Mesendoderm (in vitro differentiated cells): ENCODE results near the gene ZNRF1.
A peak's percentile ranks its signal among the peaks of the same experiment; 100 is the strongest.

ENCODE experiments used
- DNase-seq: peaks from one replicate; pipeline ENCODE4 v3.0.0; 2013
- H2AK5ac ChIP-seq: 2 replicates; pipeline ENCODE4 v1.6.1; 2013; ENCODE audit warnings: low read length, inconsistent platforms
- H2BK120ac ChIP-seq: 2 replicates; pipeline ENCODE4 v1.6.1; 2013; ENCODE audit warnings: low read depth, mild to moderate bottlenecking, low read length, moderate library complexity, mixed read lengths
- H2BK15ac ChIP-seq: replicated peaks from 2 replicates; pipeline ENCODE4 v1.6.1; 2013; ENCODE audit warnings: low read depth, mild to moderate bottlenecking, moderate library complexity
- H2BK5ac ChIP-seq: 2 replicates; pipeline ENCODE4 v1.6.1; 2013; ENCODE audit warnings: low read length, inconsistent platforms
- H3K18ac ChIP-seq: 2 replicates; pipeline ENCODE4 v1.6.1; 2013; ENCODE audit warnings: mild to moderate bottlenecking, low read length, mixed read lengths
- H3K23ac ChIP-seq: one replicate; pipeline ENCODE4 v1.6.1; 2013; ENCODE audit warnings: low read length
- H3K27ac ChIP-seq: 2 replicates; pipeline ENCODE4 v1.5.1; 2013; ENCODE audit warnings: low read depth, mild to moderate bottlenecking, inconsistent platforms, low read length, moderate library complexity
- H3K27me3 ChIP-seq: 2 replicates; pipeline ENCODE4 v1.6.1; 2013; ENCODE audit warnings: low read length, control low read depth, mild to moderate bottlenecking, inconsistent platforms; ENCODE audit not compliant: insufficient read depth, poor library complexity
- H3K36me3 ChIP-seq: 2 replicates; pipeline ENCODE4 v1.6.1; 2013; ENCODE audit warnings: low read length, inconsistent platforms; ENCODE audit not compliant: control insufficient read depth, insufficient read depth
- H3K4ac ChIP-seq: one replicate; pipeline ENCODE4 v1.6.1; 2013; ENCODE audit warnings: low read depth, mild to moderate bottlenecking, low read length, moderate library complexity
- H3K4me1 ChIP-seq: 2 replicates; pipeline ENCODE4 v1.6.1; 2013; ENCODE audit warnings: low read depth, low read length, inconsistent platforms; ENCODE audit not compliant: control insufficient read depth
- H3K4me2 ChIP-seq: 2 replicates; pipeline ENCODE4 v1.6.1; 2013; ENCODE audit warnings: low read length
- H3K4me3 ChIP-seq: 2 replicates; pipeline ENCODE4 v1.5.1; 2013; ENCODE audit warnings: mild to moderate bottlenecking, low read length
- H3K56ac ChIP-seq: one replicate; pipeline ENCODE4 v1.6.1; 2013; ENCODE audit warnings: low read length
- H3K79me1 ChIP-seq: 2 replicates; pipeline ENCODE4 v1.6.1; 2013; ENCODE audit warnings: low read length, inconsistent platforms
- H3K79me2 ChIP-seq: 2 replicates; pipeline ENCODE4 v1.6.1; 2013; ENCODE audit warnings: mild to moderate bottlenecking, low read length; ENCODE audit not compliant: control insufficient read depth, insufficient read depth
- H3K9ac ChIP-seq: 2 replicates; pipeline ENCODE4 v1.6.1; 2013; ENCODE audit warnings: low read length, inconsistent platforms
- H4K5ac ChIP-seq: one replicate; pipeline ENCODE4 v1.6.1; 2013; ENCODE audit warnings: low read length
- H4K8ac ChIP-seq: one replicate; pipeline ENCODE4 v1.6.1; 2013; ENCODE audit warnings: low read depth, mild to moderate bottlenecking, control low read depth, low read length, moderate library complexity
- WGBS: extraction: QIAGEN DNeasy Blood & Tissue Kit; methylation state at CpG from one replicate; pipeline ENCODE4 v1.1.7; 2013; ENCODE audit warnings: low lambda C conversion rate, missing lambda C conversion rate; ENCODE audit not compliant: insufficient coverage; ENCODE audit errors: extremely low coverage; 5-methylcytosine and 5-hydroxymethylcytosine counted together

ZNRF1 gene

DNA sequence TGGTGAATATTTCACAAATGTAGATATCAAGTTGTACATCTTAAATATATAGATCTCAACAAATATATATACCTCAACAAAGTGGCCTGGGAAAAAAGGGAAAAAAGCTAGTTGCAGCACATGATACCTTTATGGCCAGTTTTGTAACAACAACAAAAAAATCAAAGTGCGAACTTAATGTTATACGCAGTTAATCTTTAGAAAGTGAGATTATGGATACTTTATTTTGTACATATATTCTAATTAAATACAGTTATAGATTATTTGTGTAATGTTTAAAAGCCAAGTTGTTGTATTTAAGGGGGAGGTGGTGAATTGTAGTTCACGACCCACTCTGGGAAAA is 149.1 kb downstream of the ZNRF1 start:
- peaks cover 18% of the 10 kb centered on the region for H3K79me2 ChIP-seq
- no peak overlapping the region for H3K4ac ChIP-seq
- no peak overlapping the region for H3K56ac ChIP-seq
- no peak overlapping the region for H2BK5ac ChIP-seq
- H2AK5ac ChIP-seq, result no peak overlapping the region
- no peak overlapping the region for H2BK120ac ChIP-seq
- H3K23ac ChIP-seq, result no peak overlapping the region
- H2BK15ac ChIP-seq, result no peak overlapping the region
- no peaks in the 10 kb centered on the region for H3K4me1 ChIP-seq
- no peaks in the 10 kb centered on the region for H3K36me3 ChIP-seq
- H3K4me3 ChIP-seq, result no peak overlapping the region
- DNase-seq, result no peak
- no peak overlapping the region for H3K18ac ChIP-seq
- H3K79me1 ChIP-seq, result peaks cover 9% of the 10 kb centered on the region
- no peak overlapping the region for H3K4me2 ChIP-seq
- no peak overlapping the region for H3K9ac ChIP-seq
- H3K27ac ChIP-seq, result no peak overlapping the region
- no peak overlapping the region for H4K8ac ChIP-seq
- H4K5ac ChIP-seq, result no peak overlapping the region
- H3K27me3 ChIP-seq, result no peaks in the 10 kb centered on the region
- no CpG with 5 or more reads among the region's 3 CpGs for WGBS

DNA sequence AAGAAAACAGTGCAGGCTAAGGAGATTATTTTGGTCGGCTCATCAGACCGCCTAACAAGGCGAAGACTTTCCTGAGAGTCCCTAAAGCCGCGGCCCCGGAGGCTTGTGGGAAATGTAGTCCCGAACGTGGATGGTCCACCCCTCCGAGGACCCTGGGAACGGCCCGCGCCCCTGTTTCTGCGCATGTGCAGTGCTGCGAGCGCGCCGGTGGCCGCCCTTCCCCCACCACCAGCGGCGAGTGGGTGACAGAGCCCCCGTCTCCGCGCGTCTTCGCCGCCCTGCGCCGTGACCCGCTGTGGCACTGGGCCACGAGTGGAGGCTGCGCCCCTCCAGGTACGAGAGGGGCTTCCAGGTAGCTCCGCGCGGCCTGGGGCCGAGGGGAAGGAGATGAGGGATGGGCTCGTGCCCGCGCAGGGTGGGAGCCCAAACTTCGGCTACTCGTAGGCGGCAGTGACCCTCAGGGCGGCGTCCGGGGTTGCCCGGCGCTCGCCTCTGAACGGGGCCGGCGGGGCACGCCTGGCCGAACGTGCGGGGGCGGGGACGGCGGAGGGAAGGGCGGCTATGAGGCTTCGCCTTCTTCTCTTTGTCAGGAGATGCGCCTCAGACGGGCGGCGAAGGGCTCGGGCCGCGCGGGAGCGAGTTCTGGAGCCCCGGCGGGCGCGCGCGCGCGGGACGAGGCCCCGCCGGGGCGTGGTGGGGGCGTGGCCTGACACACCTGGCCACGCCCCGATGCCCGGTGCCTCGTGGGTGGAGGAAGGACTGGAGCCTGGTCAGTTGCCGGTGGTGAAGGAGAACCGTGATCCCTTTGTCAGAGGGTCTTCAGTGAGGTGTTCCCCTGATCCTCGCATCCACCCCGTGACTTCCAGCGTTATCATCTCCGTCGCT is 149.7 kb downstream of the ZNRF1 start, which contains the start of gene ZFP1:
TSS of gene ZFP1 (plus strand) at position 214 of the 885 bp plus-strand sequence. CDS start 4,428 bp downstream, outside the sequence.
- H2AK5ac ChIP-seq, result no peak within 1 kb of the TSS
- H3K9ac ChIP-seq, result peak within 1 kb of the TSS; percentile 99
- H3K56ac ChIP-seq, result peak within 1 kb of the TSS; percentile 100
- no peak within 1 kb of the TSS for H4K8ac ChIP-seq
- H3K4me1 ChIP-seq, result no peaks in the 10 kb centered on the region
- H3K79me1 ChIP-seq, result peaks cover 11% of the 10 kb centered on the region
- H3K27ac ChIP-seq, result peak within 1 kb of the TSS; percentile 61
- no peak within 1 kb of the TSS for H4K5ac ChIP-seq
- peak within 1 kb of the TSS; percentile 73 for H3K4ac ChIP-seq
- H2BK15ac ChIP-seq, result no peak within 1 kb of the TSS
- peak within 1 kb of the TSS; percentile 98 for H2BK5ac ChIP-seq
- no peaks in the 10 kb centered on the region for H3K36me3 ChIP-seq
- peak within 1 kb of the TSS; percentile 87 for H3K4me2 ChIP-seq
- H3K23ac ChIP-seq, result peak within 1 kb of the TSS; percentile 97
- H3K27me3 ChIP-seq, result no peaks in the 10 kb centered on the region
- WGBS, result no CpG with 5 or more reads among the region's 93 CpGs
- peaks cover 20% of the 10 kb centered on the region for H3K79me2 ChIP-seq
- H2BK120ac ChIP-seq, result no peak within 1 kb of the TSS
- DNase-seq, result peak; percentile 96
- H3K18ac ChIP-seq, result peak within 1 kb of the TSS; percentile 63
- peak within 1 kb of the TSS; percentile 99 for H3K4me3 ChIP-seq

DNA sequence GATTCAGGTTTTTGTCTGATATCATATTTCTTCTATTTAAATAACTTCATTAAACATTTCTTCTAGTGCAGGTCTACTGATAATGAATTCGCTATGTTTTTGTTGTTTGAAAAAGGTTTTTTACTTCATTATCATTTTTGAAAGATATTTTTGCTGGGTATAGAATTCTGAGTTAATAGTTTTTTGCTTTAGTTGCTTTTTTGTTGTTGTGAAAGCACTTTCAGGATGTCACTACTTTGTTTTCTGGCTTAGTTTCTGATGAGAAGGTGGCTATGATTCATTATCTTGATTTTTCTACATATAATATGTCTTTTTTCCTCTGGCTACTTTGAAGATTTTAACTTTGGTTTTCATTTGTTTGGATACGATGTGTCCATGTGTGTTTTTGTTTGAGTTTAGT is 153.0 kb downstream of the ZNRF1 start:
- no CpG with 5 or more reads among the region's 2 CpGs for WGBS
- no peak for DNase-seq
- H3K9ac ChIP-seq, result no peak overlapping the region
- H2BK120ac ChIP-seq, result no peak overlapping the region
- no peak overlapping the region for H4K8ac ChIP-seq
- H3K79me1 ChIP-seq, result peaks cover 17% of the 10 kb centered on the region
- H3K4ac ChIP-seq, result no peak overlapping the region
- no peaks in the 10 kb centered on the region for H3K27me3 ChIP-seq
- H2BK5ac ChIP-seq, result no peak overlapping the region
- H2AK5ac ChIP-seq, result no peak overlapping the region
- H3K4me3 ChIP-seq, result no peak overlapping the region
- H4K5ac ChIP-seq, result no peak overlapping the region
- no peak overlapping the region for H3K4me2 ChIP-seq
- no peak overlapping the region for H3K27ac ChIP-seq
- no peak overlapping the region for H3K56ac ChIP-seq
- H3K18ac ChIP-seq, result no peak overlapping the region
- H3K79me2 ChIP-seq, result peaks cover 20% of the 10 kb centered on the region
- H2BK15ac ChIP-seq, result no peak overlapping the region
- no peak overlapping the region for H3K23ac ChIP-seq
- no peaks in the 10 kb centered on the region for H3K36me3 ChIP-seq
- H3K4me1 ChIP-seq, result no peaks in the 10 kb centered on the region

DNA sequence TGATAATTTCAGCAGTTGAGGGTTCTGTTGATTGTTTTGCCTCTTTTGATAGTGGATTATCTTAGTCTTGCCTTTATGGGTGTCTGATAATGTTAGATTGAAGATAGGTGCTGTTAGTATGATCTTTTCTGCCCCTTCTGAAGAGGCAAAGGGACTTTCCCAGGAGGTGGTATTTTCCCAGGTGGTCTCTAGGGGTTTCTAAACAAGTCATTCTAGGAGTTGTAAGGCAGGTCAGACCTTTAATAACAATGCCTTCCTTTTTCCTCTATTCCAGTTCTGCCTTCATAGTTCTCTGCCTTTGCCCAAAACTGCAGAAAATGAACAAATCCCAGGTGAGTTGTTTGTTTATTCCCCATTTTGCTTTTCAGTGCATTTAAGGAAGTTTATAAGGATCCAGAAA is 153.8 kb downstream of the ZNRF1 start:
- H3K4me3 ChIP-seq, result no peak overlapping the region
- H4K5ac ChIP-seq, result no peak overlapping the region
- H3K4me2 ChIP-seq, result no peak overlapping the region
- no peak overlapping the region for H3K56ac ChIP-seq
- H3K79me1 ChIP-seq, result peaks cover 17% of the 10 kb centered on the region
- peaks cover 20% of the 10 kb centered on the region for H3K79me2 ChIP-seq
- H2BK120ac ChIP-seq, result no peak overlapping the region
- no peak overlapping the region for H2BK15ac ChIP-seq
- no peak overlapping the region for H3K18ac ChIP-seq
- no peak overlapping the region for H4K8ac ChIP-seq
- H3K9ac ChIP-seq, result no peak overlapping the region
- no peaks in the 10 kb centered on the region for H3K4me1 ChIP-seq
- no peak for DNase-seq
- H3K23ac ChIP-seq, result no peak overlapping the region
- H3K27me3 ChIP-seq, result no peaks in the 10 kb centered on the region
- H3K36me3 ChIP-seq, result no peaks in the 10 kb centered on the region
- H3K27ac ChIP-seq, result no peak overlapping the region
- H2BK5ac ChIP-seq, result no peak overlapping the region
- H2AK5ac ChIP-seq, result no peak overlapping the region
- no peak overlapping the region for H3K4ac ChIP-seq

DNA sequence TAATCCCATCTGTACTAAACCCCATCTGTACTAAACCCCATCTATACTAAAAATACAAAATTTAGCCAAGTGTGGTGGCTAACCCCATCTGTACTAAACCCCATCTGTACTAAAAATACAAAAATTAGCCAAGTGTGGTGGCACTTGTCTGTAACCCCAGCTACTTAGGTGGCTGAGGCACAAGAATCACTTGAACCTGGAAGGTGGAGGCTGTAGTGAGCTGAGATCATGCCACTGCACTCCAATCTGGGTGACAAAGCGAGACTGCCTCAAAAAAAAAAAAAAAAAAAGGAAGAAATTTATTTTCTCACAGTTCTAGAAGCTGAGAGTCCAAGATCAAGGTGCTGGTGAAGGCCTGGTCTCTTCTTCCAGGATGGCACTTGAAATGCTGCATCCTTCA is 161.6 kb downstream of the ZNRF1 start:
- H3K79me1 ChIP-seq, result peaks cover 6% of the 10 kb centered on the region
- H2AK5ac ChIP-seq, result no peak overlapping the region
- WGBS, result no CpG with 5 or more reads among the region's 1 CpG
- no peak overlapping the region for H3K4ac ChIP-seq
- no peak overlapping the region for H3K23ac ChIP-seq
- no peaks in the 10 kb centered on the region for H3K4me1 ChIP-seq
- H3K56ac ChIP-seq, result no peak overlapping the region
- no peak overlapping the region for H2BK5ac ChIP-seq
- no peak for DNase-seq
- H2BK15ac ChIP-seq, result no peak overlapping the region
- H3K79me2 ChIP-seq, result no peaks in the 10 kb centered on the region
- H3K4me3 ChIP-seq, result no peak overlapping the region
- no peaks in the 10 kb centered on the region for H3K27me3 ChIP-seq
- H4K8ac ChIP-seq, result no peak overlapping the region
- no peak overlapping the region for H3K4me2 ChIP-seq
- H3K27ac ChIP-seq, result no peak overlapping the region
- H3K9ac ChIP-seq, result no peak overlapping the region
- H4K5ac ChIP-seq, result no peak overlapping the region
- H3K36me3 ChIP-seq, result peaks cover 2% of the 10 kb centered on the region
- H2BK120ac ChIP-seq, result no peak overlapping the region
- no peak overlapping the region for H3K18ac ChIP-seq
